Measurements from ENCODE around the gene IL12RB1. TPM values are rescaled to one million over a fixed set of nuclear protein-coding genes. Genes with fewer than 3 reads are reported as not detected.
A peak's percentile ranks its signal among the peaks of the same experiment; 100 is the strongest.

Gene IL12RB1
- total and polyA plus RNA-seq, 10 donors = 9.9 to 31.6 (median 24.2) TPM

DNA sequence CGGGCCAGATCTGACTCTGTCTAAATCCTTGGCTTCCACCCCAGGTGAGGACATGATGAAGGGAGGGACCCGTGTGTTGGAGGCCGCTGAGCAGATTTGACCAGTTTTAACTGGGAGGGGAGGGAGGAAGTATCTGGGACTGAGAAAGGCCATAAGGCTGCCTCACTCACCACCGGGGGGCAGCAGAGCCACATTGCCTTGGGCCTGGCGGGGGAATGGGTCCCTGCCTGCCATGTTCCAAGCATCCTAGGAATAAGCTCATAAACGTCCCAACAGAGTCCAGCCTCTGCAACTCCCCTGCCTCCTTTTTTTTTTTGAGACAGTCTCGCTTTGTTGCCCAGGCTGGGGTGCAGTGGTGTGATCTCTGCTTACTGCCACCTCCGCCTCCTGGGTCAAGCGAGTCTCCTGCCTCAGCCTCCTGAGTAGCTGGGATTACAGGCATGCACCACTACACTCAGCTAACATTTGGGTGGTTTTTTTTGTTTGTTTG, 26.3 kb upstream of the IL12RB1 start:
- DNase-seq = peak; percentile 94
- Histone ChIP-seq H3K9me3 (no peaks in the 10 kb centered on the region), H3K36me3 (peaks cover 0 to 55% (median 4%) of the 10 kb centered on the region in 6 donors), H3K27ac (peak overlapping the region in 4 of 8 donors; percentile 35 to 74 (median 48)), H3K4me3 (peak overlapping the region in 1 of 8 donors; percentile 1), H3K4me1 (peaks cover 19 to 92% (median 55%) of the 10 kb centered on the region in 6 donors), H3K27me3 (replicated peaks in 1 of 7) (peaks cover 0 to 12% (median 0%) of the 10 kb centered on the region in 7 donors)
- 37 to 46% (median 38%) methylated on average over 9 of the region's 9 CpGs for WGBS, 5 donors
- intact Hi-C loops (cut with DNase I; ENCODE audit: low total_unique reads) = loop anchor here (5.0 kb wide), 2 partner anchors 39 to 139 kb away; partner anchors contain the start of gene PIK3R2
- TF ChIP-seq, protein P1, sequence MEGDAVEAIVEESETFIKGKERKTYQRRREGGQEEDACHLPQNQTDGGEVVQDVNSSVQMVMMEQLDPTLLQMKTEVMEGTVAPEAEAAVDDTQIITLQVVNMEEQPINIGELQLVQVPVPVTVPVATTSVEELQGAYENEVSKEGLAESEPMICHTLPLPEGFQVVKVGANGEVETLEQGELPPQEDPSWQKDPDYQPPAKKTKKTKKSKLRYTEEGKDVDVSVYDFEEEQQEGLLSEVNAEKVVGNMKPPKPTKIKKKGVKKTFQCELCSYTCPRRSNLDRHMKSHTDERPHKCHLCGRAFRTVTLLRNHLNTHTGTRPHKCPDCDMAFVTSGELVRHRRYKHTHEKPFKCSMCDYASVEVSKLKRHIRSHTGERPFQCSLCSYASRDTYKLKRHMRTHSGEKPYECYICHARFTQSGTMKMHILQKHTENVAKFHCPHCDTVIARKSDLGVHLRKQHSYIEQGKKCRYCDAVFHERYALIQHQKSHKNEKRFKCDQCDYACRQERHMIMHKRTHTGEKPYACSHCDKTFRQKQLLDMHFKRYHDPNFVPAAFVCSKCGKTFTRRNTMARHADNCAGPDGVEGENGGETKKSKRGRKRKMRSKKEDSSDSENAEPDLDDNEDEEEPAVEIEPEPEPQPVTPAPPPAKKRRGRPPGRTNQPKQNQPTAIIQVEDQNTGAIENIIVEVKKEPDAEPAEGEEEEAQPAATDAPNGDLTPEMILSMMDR (IDR thresholded peaks at IDR 0.05 in 8 of 11, conservative IDR thresholded peaks at IDR 0.05 in 3 of 11) = peak; percentile 78 to 95 (median 89)
- TF ChIP-seq POLR2A (IDR thresholded peaks at IDR 0.05) (no peak), POLR2AphosphoS5 (IDR thresholded peaks at IDR 0.05) (peak in 2 of 3 donors; percentile 63 to 71)

DNA sequence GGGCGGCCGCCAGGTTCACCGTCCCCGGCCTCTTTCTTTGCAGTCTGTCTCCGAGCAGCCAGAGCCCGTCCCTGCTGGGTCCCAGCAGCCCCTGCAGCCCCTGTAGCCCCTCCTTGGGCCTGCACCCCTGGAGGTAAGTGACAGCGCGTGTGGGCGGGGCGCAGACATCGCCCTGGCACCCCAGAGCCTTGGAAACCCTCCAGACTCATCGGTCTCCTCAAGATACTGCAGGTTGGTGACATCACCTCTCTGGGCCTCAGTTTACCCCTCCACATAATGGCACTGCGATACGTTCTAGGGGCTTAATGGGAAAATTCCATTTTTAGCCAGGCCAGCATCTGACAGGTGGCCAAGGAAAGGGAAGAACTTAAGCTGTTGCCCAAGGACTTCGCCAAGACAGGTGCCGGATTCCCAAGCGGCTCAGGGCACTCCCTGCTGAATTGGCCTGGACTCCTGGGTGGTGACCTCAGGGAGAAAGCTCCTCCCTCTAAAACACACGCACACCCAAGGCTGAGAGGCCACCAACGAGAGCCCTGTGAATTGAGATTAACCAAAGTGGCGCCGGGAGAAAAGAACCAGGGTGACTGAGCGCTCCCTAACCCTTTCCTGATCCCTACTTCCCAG, 24.0 kb upstream of the IL12RB1 start:
- H3K27ac ChIP-seq = peak overlapping the region in 7 of 8 donors; percentile 78 to 98 (median 89)
- H3K4me1 ChIP-seq = peaks cover 13 to 98% (median 59%) of the 10 kb centered on the region in 6 donors
- intact Hi-C loops (cut with DNase I; ENCODE audit: low total_unique reads) = loop anchor here (5.0 kb wide), 2 partner anchors 42 to 142 kb away; partner anchors contain the start of gene PIK3R2
- 49 to 71% (median 53%) methylated on average over 16 to 22 of the region's 22 CpGs for WGBS, 5 donors
- H3K36me3 ChIP-seq = peaks cover 0 to 50% (median 4%) of the 10 kb centered on the region in 6 donors
- DNase-seq = no peak
- H3K4me3 ChIP-seq = peak overlapping the region; percentile 39 to 84 (median 62)
- no peaks in the 10 kb centered on the region for H3K9me3 ChIP-seq
- TF ChIP-seq POLR2AphosphoS5 (IDR thresholded peaks at IDR 0.05) = peak in 1 of 3 donors; percentile 0
- TF ChIP-seq, protein P1 (IDR thresholded peaks at IDR 0.05 in 8 of 11, conservative IDR thresholded peaks at IDR 0.05 in 3 of 11) = no peak
- no peak for TF ChIP-seq POLR2A (IDR thresholded peaks at IDR 0.05)
- peaks cover 0 to 12% (median 0%) of the 10 kb centered on the region in 7 donors for H3K27me3 ChIP-seq (replicated peaks in 1 of 7)

DNA sequence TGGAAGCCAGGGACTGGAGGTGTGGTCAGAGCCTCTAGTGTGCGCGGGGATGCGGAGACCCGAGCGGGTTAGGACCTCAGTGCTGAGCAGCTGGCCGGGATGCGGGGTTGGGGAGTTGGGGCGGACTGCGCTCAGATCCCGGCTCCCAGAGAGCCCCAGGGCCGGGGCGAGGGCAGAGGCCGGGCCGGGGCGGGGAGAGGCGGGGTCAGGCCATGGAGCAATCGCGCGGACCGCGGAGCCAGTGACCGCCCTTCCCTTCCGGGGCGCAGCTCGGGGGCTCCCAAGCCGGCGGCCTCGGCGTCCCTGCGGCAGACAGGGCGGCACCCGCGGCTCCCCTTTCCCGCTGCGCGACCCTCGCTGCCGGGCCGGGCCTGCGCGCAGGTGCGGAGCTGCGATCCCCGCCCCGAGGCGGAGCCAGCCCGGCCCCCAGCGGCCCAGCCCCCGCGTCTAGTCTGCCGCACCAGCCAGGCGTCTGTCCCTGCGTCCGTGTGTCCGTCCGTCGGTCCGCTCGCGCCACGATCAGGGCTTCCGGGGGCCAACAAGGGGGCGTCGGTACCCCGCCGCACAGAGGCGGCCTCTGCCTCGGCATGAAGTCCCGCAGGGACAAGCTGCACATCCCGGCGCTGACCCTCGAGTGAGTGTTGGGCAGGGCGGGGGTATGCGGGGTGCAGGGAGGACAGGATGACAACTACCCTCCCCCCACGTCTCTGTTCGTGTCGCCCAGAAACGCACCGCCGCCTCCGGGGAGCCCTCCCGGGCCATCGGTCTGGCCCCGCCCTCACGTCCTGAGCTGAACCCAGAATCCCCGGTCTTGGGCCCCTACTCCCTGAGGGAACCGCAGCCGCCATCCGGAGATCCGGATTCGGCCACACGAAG, 23.2 kb upstream of the IL12RB1 start:
- peak; percentile 94 for DNase-seq
- peaks cover 15 to 98% (median 62%) of the 10 kb centered on the region in 6 donors for H3K4me1 ChIP-seq
- intact Hi-C loops (cut with DNase I; ENCODE audit: low total_unique reads) = loop anchor here (5.0 kb wide), 2 partner anchors 42 to 142 kb away; partner anchors contain the start of gene PIK3R2

More for the DNA sequence above, 23.2 kb upstream of the IL12RB1 start:
- no peaks in the 10 kb centered on the region for H3K9me3 ChIP-seq
- H3K36me3 ChIP-seq = peaks cover 0 to 43% (median 4%) of the 10 kb centered on the region in 6 donors
- TF ChIP-seq POLR2A (IDR thresholded peaks at IDR 0.05) (no peak), POLR2AphosphoS5 (IDR thresholded peaks at IDR 0.05) (peak; percentile 16 to 81 (median 54))
- TF ChIP-seq, protein P1 (IDR thresholded peaks at IDR 0.05 in 8 of 11, conservative IDR thresholded peaks at IDR 0.05 in 3 of 11) = no peak
- H3K4me3 ChIP-seq = peak overlapping the region; percentile 39 to 84 (median 62)
- H3K27ac ChIP-seq = peak overlapping the region; percentile 32 to 98 (median 88)
- peaks cover 0 to 12% (median 0%) of the 10 kb centered on the region in 7 donors for H3K27me3 ChIP-seq (replicated peaks in 1 of 7)
- 1 to 10% (median 1%) methylated on average over 7 to 92 of the region's 92 CpGs for WGBS, 5 donors
